NCI-H146 (cell line): ENCODE measurements around the gene GULP1.
"Not testable (repeated sequence)": the region's sequence is repeated elsewhere in the genome, so short reads cannot be mapped to it uniquely, and the experiment has no call there.

Experiments used
- DNase-seq: peaks from one replicate; lab custom pipeline; 2025; lab: John Stamatoyannopoulos, UW

Gene GULP1, protein sequence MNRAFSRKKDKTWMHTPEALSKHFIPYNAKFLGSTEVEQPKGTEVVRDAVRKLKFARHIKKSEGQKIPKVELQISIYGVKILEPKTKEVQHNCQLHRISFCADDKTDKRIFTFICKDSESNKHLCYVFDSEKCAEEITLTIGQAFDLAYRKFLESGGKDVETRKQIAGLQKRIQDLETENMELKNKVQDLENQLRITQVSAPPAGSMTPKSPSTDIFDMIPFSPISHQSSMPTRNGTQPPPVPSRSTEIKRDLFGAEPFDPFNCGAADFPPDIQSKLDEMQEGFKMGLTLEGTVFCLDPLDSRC

GRCh38 chr2:188291617-188292347 lies at the start of gene GULP1:
GULP1 (plus strand) TSS chr2:188291874; CDS start chr2:188477703, 185,829 bp downstream.
- peak; percentile 77 for DNase-seq

DNA sequence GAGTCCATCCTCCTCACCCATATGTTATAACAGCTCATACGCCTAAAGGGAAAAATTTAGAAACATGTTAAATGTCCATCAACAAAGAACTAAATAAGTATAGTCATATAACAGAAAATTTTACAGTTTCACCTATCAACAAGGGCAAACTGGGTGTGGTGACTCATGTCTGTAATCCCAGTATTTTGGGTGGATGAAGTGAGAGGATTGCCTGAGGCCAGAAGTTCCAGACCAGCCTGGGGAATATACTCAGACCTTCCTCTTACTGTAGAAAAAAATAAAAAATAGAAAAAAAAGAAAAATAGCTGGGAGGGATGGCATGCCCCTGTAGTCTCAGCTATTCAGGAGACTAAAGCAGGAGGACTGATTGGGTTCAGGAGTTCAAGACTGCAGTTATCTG lies 48.3 kb upstream of the GULP1 start:
- no peak for DNase-seq

GRCh38 chr2:188244383-188244782 lies 47.3 kb upstream of the GULP1 start:
- no peak for DNase-seq

DNA sequence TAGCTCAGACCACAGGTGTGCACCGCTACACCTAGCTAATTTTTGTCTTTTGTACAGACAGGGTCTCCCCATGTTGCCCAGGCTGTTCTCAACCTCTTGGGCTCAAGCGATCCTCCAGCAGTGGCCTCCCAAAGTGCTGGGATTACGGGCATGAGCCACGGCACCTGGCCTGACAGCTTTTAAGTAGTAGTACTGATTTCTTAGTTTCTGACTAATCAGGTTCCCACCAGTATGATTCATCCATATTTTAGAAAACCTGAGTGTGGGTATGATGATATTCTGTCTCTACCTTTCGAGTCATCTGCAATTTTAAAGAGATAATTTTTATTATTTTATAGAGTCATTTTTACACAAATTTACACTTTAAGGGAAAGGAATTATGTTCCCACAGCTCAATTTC lies 46.4 kb upstream of the GULP1 start:
- no peak for DNase-seq

- DNase-seq, result no peak
These were observed 43.2 kb upstream of the GULP1 start for GRCh38 chr2:188248513-188248912.

GRCh38 chr2:188251034-188251433 lies 40.6 kb upstream of the GULP1 start:
- DNase-seq, result no peak

- DNase-seq, result no peak
These were observed 35.3 kb upstream of the GULP1 start for GRCh38 chr2:188256420-188256819.

- no peak for DNase-seq
These were observed 26.4 kb upstream of the GULP1 start for GRCh38 chr2:188265315-188265714.

DNA sequence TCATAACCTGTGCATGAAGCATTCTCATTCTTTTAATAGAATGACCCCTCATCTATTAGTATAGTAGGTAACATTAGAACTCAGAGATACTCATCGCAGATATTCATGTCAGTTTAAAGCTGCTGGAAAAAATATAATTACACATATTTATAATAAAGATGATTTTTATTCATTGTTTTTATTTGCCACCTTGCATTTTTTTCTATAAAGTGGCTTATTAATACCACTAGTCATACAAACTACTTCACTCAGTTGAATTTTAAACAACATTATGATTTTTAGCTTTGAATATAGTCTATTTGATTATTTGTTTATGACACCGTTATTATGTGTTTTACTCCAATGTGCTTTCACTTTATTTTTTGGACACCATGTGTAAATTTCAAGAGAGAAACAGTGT lies 23.9 kb upstream of the GULP1 start:
- no peak for DNase-seq

- no peak for DNase-seq
These were observed 22.7 kb upstream of the GULP1 start for GRCh38 chr2:188269004-188269403.

DNA sequence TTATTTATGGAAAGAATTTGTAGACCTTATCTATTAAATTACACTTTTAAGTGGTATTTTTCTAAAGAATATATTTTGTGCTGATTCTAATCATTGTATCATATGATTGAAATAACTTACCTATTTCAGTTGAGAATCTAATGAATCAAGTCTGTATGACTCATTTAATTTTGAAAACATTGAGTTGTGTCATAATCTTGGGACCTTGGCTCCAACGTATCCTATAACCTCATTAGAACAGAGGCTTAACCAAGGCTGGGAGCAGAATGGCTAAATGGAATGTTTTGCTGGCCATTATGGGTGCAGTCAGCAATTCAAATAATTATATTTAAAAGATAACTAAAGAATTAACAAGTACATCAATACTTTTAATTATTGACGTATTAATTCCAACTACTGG lies 19.6 kb upstream of the GULP1 start:
- DNase-seq, result no peak

- no peak for DNase-seq
These were observed 17.4 kb upstream of the GULP1 start for GRCh38 chr2:188274274-188274673.

- no peak for DNase-seq
These were observed 15.4 kb upstream of the GULP1 start for GRCh38 chr2:188276255-188276654.

DNA sequence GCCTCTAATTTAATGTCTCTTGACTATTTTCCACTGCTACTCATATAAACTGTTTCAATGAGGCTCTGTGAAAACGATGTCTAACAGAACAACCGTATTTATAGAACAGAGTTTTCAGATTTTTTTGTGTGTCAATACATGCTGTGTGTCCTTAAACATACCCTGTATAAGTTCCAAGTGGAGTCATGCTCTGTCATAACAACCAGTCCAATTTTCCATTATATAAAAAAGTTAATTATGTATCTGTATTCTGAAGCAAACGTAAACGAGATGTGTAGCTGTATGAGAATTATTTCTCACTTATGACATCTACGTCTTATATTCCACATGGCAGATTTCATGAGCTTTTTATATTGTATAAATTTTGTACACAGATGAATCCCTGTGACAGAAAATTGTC lies 13.9 kb upstream of the GULP1 start:
- no peak for DNase-seq

DNA sequence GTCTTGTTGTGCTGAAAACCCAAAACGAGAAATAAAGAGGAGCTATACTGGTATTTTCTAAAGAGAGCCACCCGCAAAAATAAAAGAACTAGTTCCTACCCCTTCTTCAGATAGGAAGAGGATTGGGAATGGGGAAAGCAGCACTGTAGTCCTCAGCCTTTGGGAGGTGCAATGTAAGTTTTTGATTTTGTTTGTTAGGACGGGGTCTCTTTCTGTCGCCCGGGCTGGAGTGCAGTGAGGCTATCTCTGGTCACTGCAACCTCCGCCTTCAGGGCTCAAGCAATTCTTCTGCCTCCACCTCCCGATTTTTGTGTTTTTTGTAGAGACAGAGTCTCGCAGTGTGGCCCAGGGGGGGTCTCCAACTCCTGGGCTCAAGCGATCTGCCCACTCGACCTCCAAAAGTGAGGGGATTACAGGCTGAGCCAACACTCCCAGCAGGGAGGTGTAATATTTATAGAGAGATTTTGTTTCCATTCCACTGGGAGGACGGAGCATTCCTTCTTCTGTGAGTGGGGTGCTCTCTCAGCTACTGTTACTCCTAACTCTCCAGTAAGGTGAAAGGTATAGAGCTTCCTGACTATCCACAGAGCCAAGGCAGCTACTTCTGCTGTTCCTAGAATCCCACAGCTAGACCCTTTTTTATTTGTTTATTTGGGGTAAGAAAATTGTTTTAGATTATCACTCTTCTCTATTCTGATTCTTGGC lies 13.1 kb upstream of the GULP1 start:
- DNase-seq, result no peak

DNA sequence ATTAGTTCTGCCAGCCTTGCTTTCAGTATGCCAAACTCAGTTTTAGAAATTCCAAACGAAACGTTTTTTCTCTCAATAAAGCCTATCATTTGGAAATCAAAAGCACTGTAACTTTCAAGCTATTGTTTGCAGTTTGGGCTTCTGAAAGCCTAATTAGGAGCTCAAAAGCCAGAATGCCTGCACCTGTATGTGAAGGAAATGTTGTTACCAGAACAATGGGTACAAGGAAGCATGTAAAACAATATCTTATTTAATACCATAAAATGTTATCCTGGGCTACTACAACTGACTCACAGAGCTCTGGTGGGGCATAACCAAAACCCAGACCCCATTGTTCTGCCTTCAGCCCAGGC lies 12.6 kb upstream of the GULP1 start:
- DNase-seq, result no peak

GRCh38 chr2:188280811-188281222 lies 10.9 kb upstream of the GULP1 start:
- no peak for DNase-seq

DNA sequence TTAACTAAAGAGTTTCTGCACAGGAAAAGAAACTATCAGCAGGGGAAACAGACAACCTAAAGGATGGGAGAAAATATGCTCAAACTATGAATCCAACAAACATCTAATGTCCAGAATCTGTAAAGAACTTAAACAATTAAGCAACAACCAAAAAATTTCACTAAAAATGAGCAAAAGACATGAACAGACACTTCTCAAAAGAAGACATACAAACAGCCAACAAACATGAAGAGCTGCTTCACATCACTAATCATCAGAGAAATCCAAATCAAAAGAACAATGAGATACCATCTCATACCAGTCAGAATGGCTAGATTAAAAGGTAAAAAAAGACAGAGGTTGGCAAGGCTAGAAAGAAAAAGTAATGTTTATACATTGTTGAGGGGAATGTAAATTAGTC lies 8.8 kb upstream of the GULP1 start:
- DNase-seq, result no peak

DNA sequence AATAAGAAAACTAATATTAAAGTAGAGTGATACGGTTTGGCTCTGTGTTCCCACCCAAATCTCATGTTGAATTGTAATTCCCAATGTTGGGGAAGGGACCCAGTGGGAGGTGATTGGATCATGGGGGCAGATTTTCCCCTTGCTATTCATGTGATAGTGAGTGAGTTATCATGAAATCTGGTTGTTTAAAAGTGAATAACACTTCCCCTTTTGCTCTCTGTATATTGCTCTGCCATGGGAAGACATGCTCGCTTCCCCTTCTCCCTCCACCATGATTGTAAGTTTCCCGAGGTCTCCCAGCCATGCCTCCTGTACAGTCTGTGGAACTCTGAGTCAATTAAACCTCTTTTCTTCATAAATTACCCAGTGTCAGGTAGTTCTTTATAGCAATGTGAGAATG lies 7.4 kb upstream of the GULP1 start:
- DNase-seq, result not testable (repeated sequence)

DNA sequence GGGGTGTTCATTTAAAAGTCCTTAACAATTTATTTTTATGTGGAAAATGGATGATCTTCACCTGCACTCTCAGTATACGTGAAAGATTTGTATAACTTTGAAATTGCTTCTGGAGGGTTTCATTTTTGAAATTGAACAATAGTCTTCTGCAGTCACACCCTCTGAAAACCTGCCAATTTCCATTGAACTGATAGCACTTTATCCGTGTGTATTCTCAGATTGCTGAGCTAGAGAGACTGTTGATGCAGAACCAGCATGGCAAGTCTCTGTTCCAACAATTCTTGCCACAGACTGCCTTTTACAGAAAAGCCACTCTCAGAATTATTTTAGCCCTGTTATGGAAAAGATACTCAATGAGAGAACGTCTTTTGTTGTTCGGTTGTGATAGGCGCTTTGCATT lies 6.6 kb upstream of the GULP1 start:
- no peak for DNase-seq

DNA sequence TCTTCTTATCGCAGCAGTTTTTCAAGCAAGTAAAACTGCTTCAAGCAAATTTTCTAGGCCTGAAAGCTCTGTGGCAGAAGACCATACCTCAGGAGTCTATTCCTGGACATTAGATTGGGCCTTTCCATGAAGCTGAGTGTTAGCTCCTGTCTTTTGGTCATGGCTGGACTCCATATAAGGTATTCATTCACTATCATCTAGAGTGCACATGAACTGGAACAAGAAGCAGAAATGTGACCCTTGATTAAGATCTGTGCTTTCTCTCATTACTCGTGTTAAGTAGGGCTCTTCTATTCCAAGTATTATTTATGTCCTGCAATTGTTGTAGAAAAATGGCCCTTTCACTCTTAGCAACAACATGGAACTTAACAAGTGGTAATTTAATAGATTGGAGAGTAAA lies 5.9 kb upstream of the GULP1 start:
- no peak for DNase-seq

DNA sequence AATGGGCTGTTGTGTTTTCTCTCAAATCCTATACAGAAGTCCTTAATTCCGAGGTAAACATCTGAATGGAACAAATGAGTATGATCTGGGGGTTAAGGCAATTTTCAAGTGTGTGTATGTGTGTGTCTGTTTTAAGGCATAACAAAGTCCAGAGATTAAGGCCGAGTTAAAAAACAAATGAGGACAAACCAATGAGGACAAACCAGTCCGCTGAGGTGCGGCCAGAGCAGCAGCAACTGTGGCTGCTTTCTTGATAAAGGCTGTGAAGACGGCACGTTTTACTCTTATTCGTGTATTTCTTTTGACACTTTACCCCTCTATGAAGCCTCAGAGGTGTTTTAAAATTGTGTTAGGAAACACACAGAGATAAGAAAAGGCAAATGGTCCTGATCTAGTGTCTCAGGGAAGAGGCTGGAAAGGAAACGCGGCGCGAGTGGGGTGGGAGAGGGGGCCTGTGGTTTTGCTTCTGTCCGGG lies 495 bp upstream of the GULP1 start:
- DNase-seq, result peak; percentile 49
